ENCODE data around the gene LPCAT1.

The LPCAT1 gene

DNA sequence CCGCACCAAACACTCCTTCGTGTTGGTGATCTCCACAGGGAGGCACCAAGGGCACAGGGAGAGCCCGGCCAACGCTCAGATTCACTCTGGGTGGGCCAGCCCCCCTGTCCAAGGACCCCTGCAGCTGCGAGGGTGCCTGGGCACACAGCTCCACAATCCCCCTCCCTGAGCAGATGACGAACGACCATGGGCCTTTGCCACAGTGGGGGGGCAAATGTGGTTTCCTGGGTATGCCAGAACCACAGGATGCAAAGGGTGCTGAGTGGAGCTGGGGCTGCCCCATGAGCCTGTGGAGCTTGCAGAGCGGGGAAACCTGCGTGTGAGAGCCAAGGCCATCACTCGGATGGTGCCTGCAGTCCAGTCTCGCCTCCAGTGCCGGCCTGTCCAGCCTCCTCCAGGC, 31.0 kb downstream of the LPCAT1 start:
- no peak for DNase-seq

DNA sequence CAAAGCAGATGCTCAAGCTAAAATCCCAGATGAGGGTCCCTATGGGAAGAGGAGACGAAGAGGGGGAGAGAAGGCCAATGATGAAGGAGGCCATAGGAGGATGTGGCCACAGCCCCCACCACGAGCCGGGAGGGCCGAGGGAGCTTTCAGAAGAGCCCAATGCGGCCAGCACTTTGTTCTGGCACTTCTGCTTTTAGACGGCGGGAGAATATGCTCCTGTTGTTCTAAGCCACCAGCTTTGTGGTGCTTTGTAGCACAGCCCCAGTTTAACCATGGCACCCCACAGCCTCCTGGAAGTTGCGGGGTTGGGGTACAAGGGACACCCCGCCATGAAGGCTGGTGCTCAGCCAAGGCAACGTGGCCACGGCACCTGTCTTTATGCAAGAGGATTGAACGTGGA, 33.4 kb downstream of the LPCAT1 start:
- no peak for DNase-seq

DNA sequence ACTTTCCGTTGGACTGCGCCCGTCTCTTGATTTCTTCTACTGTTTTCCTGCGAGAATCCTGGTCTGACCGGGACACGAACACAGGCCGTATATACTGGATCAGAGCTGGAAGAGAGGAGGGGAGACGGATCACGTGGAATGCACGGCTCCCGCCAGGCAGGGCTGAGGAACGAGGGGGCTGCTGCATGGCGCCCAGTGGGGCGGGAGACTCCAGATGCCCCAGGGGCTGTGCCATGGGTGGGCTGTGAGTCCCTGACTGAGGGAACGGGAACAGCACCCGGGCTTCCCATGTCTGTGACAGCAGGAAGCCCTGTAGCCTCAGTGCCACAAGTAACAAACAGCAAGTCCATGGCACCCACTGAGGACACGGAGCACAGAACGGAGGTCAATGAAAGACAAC, 34.0 kb downstream of the LPCAT1 start:
- no peak for DNase-seq

DNA sequence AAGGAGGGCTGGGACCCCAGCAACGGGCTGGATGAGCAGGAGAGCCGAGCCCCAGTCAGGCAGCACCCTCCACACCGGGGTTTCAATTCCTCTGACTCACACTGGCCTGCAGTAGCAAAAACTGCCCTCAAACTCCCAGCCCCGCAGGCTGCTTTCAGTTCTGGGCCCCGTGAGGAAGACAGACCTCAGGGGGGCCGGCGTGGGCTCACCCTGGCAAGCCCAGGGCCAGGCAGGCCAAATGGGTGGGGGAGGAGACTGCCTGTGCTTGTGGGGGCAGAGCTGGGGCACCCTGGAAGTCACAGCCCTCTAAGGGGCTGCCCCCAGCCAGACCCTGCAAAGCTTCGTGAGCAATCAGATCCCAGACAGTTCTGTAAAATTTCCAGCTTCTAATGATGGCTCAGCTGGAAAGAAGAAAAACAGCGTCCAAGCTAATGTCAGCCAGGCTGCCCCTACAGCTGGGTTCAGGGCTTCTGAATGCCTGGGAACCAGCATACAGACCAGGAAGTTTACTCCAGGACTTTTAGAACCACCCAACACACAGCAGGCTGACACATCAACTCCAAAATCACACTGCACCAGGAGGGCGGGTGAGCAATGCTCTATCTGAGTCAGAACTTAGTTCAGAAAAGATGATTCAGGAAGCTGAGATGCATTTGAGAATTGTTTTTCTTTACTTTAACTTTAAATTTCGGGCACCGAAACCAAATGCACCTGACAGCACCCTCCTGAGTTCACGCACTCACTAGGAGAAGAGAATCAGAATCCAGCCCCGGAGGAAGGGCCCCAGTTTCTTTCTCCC, 34.7 kb downstream of the LPCAT1 start:
- no peak for DNase-seq

DNA sequence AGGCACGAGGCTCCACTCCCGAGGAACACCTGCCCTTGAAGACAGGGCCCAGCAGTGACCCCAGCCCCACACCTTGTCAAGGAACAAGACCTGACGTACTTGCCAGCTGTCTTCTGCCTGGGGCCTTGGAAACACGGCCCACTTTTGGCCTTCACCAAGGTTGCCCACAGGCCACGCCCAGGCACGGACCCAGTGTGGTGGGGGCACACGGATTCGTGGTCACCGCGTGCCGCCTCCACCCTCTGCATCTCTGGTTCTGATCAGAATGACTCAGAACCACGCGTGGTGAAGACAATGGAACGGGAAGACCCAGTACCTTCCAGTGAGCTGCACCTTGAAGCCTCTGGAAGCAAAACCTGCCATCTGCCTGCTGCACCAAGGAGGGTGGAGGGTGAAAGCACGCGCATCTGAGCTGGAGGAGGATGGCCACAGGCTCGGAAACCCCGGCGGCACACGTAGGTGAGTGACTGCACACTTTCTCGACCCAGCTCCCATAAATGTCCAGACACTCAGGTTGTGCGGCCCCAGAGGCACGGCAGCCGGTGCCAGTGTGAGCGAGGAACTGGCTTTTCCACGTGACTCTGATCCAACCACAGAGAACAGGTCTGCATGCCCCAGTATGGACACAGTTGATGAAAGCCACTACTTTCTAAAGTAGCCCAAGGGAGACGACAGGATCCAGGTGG, 36.5 kb downstream of the LPCAT1 start:
- no peak for DNase-seq

DNA sequence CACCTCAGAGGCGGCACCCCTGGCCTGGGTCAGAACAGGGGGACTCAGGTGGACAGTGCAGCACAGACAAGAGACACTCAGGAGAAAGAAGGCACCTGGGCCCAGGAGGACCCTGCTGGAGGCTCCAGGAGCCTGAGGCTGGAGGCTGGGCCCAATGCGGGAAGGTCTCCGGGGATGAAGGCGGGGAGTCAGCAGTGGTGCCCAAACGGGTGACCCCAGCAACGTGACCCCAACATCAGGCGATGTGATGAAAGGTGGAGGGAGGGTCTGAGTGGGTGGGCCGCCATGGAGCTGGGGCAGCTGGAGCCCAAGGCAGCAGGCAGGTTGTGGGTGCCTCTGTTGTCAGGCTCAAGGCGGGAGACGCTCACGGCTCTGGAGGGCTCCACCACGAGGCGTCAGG, 37.5 kb downstream of the LPCAT1 start:
- DNase-seq: no peak

DNA sequence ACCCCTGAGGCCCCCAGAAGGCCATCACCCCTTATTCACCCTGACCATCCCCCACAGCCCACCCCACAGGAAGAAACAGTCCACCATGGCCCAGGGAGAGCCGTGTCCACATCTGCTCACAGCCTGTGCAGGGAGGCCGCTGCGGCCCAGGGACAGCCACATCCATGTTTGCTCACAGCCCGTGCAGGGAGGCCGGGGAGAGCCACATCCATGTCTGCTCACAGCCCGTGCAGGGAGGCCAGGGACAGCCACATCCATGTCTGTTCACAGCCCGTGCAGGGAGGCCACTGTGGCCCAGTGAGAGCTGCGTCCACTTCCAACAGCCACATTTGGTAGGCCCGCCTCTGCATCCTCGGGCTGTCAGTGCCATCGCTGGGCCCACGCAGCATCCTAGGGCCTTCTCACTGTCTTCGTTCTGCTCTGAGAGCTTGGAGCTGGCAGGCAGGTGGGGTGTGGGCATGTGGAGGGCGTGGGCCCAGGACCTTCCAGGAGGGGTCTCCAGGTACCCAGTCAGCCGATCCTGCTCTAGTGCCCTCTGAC, 38.1 kb downstream of the LPCAT1 start:
- no peak for DNase-seq

DNA sequence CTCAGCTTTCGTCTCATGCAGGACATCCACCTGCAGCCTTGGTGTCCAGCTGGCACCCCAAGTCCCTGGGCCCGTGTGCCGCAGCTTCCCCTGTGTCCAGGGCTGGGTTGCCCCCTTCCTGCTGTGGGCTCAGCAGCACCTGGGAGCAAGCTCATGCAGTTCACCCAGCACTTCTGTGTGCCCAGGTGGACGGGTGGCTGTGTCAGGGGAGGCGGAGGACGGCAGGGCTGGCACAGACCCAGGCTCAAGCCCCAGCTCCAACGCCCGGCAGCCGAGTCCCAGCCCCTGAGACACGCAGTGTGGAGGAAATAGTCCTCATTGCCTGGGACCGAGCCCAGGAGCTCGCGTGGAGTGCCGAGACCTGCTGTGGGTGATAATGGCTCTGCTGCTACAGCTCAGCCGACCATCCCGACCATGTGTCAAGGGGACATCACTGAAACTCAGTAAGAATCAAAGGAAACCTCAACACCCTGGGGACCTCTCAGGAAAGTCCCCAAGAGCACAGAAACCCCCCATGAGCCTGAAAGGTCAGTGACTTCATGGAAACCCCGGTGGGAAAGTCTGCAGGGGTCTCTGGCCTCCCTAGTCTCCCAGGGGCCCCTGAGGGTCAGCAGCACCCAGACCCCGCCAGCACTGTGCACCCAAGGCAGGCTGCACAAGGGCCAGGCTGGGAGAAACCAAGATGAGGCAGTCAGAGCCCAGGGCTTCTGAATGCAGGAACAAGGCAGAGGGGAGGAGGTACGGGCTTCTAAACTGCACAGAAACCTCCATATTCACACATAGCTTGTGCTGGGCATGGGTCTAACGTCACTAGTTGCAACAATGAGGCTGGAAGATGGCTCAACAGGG, 38.8 kb downstream of the LPCAT1 start:
- DNase-seq: no peak

DNA sequence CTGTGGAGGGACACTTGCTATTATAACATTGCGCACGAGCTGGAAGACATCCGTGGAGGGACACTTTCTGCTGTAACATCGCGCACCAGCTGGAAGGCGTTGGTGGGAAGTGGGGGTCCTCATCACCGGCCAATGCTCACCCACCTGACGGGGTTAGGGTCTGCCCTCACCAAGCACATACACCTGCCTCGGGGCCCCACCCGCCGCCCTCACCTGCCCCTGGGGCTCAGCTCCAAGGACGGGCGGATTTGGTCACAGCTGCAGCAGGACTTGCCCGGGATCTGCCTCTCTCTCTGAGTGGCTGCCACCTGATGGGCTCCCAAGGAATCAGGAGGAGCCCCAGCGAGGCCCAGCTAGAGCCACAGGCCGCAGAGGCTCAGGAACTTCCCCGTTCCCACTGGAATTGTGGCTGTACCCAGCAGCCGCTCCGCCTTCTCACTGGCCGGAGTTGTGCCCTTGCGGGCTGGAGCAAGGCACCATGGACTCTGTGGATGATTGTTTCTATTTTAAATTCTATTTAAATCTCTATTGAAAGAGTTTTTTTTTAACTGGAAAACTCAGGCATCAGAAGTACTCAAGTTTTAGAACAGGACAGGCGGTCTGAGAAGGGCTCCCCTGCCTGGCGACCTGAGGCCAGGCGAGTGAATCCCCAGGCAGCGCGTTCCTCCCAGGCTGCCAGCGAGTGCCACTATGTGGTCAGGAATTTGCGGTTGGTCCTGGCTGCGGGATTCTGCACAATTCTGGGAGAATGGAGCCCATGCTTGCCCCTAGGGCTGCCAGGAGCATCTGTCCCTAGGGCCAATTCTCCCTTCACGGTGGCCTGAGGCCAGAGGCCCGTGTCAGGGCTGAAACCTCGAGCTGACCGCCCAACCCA, 39.7 kb downstream of the LPCAT1 start:
- DNase-seq: no peak

DNA sequence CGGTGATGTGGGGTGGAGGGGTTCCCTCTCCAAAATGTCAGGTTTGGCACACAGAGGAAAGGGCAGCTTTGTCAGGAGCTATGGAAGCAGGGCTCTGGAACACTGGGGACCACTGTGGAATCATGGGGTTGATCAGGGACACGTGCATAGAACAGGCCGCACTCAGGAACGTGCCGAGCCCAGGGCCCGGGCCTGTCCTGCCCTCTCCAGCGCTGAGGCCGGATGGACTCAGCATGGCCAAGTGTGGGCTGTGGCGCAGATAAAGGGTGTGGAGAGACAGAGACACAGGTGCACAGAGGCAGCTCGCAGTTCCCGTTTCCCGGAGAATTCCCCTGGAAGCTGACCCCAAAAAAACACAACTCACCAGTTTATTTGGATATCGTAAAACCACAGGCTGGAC, 40.7 kb downstream of the LPCAT1 start:
- no peak for DNase-seq

DNA sequence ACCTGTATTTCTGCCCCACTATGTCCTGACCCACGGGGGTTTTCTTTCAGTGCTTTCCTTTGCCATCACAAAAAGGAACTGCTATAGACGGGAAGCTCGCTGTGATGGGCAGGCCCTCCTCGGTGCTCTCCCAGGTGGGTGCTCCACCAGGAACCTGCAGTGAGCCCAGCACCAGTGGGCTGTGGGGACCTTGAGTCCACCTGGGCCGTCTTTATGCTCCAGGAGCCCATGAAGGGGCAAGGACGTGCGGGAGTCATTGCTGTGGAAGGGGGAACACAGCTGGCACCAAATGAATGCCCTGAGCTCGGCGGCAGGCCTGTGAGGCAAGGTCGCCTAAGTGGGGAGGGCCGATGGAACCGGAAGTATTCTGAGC, 41.8 kb downstream of the LPCAT1 start:
- DNase-seq: no peak

DNA sequence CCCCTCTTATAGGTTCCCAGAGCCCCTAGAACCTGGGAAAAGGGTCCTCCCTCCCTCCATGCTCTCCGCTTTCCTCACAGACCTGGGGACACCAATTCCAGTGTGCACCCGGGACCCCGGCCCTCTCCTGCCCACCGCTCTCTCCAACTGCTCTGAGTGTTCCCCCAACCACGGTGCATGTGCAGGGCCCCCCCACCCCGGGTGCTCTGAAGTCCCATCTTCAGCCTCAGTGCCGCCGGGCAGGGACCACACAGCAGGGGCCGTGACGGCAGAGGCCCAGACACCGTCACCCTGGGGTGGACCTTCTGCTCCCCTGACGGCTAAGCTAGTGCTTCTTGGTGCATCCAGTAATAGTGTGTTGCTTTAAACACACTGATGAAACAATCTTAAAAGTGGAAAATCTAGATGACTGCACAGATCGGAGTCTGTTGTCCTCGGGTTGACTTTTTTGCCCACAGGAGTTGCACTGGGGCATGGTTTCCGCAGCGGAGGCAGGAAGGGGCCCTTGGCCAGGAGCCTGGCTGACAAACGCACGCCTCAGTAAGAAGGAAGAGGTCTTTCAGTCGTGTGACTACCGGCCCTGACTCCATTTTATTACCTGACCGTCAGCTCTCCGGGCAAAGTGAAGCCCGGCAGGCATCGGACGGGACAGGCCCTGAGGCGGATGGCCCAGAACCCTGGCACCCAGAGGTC, 42.3 kb downstream of the LPCAT1 start:
- DNase-seq: no peak

DNA sequence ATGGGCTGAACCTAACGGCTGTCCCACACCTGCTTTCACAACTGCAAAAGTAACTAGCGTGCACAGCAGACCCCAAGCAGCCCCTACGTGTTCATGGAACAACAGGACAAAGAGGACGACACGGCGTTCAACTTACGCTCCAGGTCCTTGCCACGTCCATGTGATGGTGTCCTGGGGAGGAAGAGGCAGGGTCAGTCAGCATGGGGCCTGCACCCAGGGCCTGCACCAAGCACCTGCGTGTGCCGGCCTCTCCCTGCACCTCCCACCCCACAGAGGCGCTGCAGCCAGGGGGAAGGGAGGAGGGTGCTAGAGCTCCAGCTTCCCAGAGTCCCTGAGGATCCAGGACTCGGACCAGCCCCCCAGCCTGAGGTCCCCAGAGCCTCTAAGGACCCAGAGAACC, 43.0 kb downstream of the LPCAT1 start:
- no peak for DNase-seq

DNA sequence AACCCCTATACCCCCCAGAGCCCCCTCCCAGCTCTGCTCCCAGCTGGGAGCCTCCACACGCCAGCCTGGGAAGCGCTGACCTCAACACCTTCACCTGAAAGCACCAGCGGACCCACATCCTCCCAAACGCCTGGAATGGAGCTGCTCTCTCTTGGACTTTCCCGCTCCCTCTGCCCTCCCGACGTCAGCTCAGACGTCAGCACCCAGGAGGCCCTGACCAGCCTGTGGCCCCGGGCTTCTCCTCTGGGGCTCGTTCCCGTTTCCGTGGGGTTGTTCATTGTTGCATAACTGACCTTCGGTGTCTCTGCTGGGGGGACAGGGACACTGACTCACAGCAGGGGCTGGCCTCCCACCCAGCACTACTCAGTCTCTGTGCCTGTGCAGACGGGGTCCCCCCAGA, 43.5 kb downstream of the LPCAT1 start:
- no peak for DNase-seq

DNA sequence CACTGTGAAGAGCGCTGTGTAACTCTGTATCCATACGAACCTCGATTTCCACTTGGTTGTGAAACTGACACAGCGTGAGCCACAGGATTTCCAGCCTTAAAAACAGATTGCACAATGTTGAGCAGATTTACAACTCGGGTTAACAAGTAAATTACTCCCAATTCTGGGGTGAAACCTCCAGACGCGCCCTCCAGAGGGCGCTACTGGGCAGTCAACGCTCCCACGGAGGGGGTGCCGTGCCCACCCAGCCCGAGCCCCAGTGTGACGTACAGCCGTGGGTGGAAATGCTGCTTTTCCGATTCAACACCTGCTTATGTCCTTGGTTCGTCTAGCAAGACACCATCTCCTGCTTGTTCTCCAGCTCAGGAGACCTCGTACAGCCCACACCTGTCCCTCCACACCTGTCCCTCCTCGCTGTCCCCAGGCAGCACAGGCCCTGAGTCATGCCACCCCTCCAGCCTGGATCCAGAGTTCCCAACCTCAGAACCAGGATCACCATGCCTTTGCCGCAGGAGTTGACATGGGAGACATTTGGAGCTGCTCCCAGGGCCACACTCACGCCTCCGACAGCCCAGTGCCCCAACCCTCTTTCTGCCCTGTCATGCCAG, 44.1 kb downstream of the LPCAT1 start:
- no peak for DNase-seq

DNA sequence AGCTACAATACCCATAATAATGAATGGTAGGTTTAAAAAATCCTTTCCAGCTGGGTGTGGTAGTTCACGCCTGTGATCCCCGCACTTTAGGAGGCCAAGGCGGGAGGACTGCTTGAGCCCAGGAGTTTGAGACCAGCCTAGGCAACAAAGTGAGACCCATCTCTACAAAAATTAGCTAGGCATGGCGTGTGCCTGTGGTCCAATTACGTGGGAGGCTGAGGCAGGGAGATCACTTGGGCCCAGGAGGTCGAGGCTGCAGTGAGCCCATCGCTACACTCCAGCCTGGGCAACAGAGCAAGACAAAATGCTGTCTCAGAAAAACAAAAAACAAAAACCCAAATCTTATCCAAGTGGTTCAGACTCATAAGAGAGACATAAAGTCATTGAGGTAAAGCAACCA, 44.7 kb downstream of the LPCAT1 start:
- no peak for DNase-seq

DNA sequence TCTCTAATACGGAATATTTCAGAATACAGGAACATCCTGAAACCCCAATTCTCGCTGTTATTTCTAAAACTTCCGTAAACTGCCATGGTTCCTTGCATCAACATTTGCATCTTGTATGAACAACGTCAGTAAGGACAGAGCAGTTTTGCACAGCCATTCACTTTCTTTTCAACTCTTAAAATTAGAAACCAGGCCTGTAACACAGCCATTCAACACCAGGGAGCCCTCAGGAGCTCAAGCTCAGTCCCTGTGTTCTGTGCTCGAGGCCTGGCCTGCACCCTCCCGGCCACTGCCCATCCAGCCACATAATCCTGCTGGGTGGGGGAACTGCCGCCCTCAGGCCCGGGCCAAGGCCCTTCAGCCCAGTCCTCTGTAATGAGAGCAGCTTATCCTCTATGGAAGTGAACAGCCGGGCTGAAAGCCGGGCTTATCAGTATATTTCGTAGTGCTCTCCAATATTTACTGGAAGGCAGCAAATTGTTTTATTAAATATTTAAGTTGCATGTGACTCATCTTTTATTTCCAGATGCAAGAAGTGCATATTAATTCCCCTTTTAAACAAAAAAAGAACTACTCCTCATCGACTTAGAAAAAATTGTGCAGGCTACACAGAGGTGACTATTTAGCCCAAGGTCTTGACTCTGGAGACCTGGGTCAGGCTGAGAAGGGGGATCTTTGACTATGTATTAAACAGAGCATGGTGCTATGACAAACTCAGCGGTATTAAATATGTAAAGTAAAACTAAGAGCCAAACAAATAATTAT, 45.3 kb downstream of the LPCAT1 start:
- DNase-seq: no peak

DNA sequence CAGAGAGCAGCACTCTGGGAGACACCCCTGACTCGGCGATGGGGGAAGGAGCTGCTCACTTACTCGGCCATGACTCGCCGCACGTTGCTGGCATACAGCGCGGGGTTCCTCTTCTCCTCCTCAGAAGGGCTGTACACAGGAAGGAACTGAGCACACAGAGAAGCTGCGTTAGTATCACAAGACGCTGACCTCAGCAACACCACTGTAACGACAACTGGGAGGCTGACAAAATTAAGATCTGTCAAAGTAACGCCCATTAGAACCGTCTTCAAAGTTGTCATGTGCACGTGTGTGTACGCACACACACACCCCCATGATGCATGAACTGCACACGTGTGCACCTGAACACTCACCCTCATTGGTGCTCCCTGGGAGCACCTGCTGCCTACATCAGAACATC, 46.4 kb downstream of the LPCAT1 start:
- no peak for DNase-seq

DNA sequence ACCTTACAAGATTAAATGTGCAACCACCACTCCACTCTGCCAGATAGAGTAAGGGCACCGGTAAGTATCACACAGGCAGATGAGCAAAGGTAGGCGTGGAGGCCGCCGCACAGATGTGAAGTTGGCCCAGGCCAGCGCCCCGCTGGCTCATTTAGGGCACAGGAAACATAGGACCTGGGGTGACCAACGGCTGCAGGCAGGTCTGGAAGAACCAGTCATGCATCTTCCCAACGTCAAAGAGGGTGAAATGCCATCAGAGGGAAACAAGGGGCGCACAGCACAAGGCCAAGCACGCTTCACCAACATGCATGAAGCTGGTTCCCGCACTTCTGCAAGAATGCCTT, 46.8 kb downstream of the LPCAT1 start:
- DNase-seq: no peak

DNA sequence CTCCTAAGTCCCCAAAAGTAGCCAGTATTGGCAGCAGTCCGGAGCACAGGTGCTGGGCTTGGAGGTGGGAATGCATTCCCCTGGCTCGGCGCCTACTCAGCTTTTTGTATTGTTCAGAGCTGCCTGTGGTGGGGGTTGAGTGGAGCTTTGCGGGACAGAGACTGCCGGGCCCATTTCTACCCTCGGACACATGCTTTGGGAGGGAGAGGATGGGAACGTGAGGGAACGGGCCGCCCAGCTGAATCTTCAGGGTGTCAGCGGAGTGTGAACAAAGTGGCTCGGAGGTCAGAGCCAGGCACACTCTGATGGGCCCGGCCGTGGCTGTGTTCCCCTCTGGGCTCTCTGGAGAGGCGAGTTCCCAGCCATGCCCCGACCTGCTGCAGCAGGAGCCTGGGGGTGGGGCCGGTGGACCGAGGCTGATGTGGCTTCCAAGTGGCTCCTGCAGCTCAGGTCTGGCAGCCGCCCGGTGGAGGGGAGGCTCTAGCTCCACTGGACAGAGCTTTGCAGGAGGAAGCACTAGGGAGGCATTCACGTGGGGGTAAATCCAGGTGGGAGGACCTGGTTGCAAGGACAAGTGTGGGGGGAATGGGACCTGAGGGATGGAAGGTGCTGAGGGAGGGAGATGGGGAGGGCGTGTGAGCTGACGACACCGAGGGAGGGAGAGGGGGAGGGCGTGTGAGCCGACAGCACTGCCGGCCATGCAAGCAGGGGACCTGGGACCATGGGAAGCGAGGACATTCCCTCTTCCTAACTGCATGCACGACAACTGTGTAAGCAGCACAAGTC, 47.4 kb downstream of the LPCAT1 start:
- no peak for DNase-seq

All from NCI-H1436 (cell line).